Muscle of leg (tissue), 11 donors: Measurements from ENCODE around the gene CCDC154. TPM values are rescaled to one million over a fixed set of nuclear protein-coding genes. Genes with fewer than 3 reads are reported as not detected.

Experiments used
- DNase-seq: peaks from one replicate; pipeline ENCODE4 v3.0.0; 2013
- H3K27ac ChIP-seq: one replicate; pipeline ENCODE4 v1.5.1; 2013; ENCODE audit warnings: mild to moderate bottlenecking, low read length, control low read depth
- H3K27me3 ChIP-seq: one replicate; pipeline ENCODE4 v1.6.1; 2013; ENCODE audit warnings: low read length; ENCODE audit not compliant: control insufficient read depth, insufficient read depth
- H3K36me3 ChIP-seq: one replicate; pipeline ENCODE4 v1.6.1; 2013; ENCODE audit warnings: low read length; ENCODE audit not compliant: control insufficient read depth, insufficient read depth
- H3K4me1 ChIP-seq: one replicate; pipeline ENCODE4 v1.6.1; 2013; ENCODE audit warnings: low read length; ENCODE audit not compliant: control insufficient read depth, insufficient read depth
- H3K4me3 ChIP-seq: one replicate; pipeline ENCODE4 v1.5.1; 2013; ENCODE audit warnings: low read length, control low read depth
- H3K9me3 ChIP-seq: replicated peaks from 2 replicates; pipeline ENCODE4 v1.6.1; 2013; ENCODE audit warnings: low read depth, low read length; ENCODE audit not compliant: control insufficient read depth
- WGBS: methylation state at CpG from one replicate; pipeline ENCODE4 v1.1.5; 2013; ENCODE audit warnings: missing lambda C conversion rate; ENCODE audit not compliant: insufficient coverage; 5-methylcytosine and 5-hydroxymethylcytosine counted together
- polyA plus RNA-seq, 8 donors: library from polyadenylated mRNA; unstranded; fragments of 120-200 nt; gene quantifications; one replicate each; pipeline versions ENCODE4 v1.2.1 to v1.2.3, GENCODE V29; 2013; ENCODE audit warnings: inconsistent platforms in 1 of 8, low replicate concordance in 1 of 8; ENCODE audit not compliant: insufficient read length in 8 of 8, insufficient read depth in 1 of 8
- total RNA-seq: library from RNA; stranded (reverse); fragments of 120-200 nt; gene quantifications from one replicate; pipeline ENCODE4 v1.2.4, GENCODE V29; 2013

Gene CCDC154
- total and polyA plus RNA-seq, 9 donors, result 0.86 to 4.0 (median 2.1) TPM

DNA sequence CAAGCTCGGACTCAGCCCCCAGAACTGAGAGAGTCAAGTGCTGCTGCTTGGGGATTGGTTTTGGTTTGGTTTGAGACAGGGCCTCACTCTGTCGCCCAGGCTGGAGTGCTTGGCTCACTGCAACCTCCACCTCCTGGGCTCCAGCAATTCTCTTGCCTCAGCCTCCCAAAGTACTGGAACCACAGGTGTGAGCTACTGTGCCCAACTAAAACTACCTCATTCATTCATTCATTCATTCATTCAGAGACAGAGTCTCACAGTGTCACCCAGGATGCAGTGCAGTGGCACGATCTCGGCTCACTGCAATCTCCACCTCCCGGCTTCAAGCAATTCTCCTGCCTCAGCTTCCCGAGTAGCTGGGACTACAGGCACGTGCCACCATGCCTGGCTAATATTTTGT is 54.6 kb downstream of the CCDC154 start:
- no peak overlapping the region for H3K4me3 ChIP-seq
- no peak overlapping the region for H3K27ac ChIP-seq
- no peak for DNase-seq
- no peaks in the 10 kb centered on the region for H3K4me1 ChIP-seq
- no peaks in the 10 kb centered on the region for H3K27me3 ChIP-seq
- no peaks in the 10 kb centered on the region for H3K9me3 ChIP-seq
- 97% methylated on average over 5 of the region's 7 CpGs for WGBS
- peaks cover 56% of the 10 kb centered on the region for H3K36me3 ChIP-seq

- Histone ChIP-seq H3K36me3 (peaks cover 48% of the 10 kb centered on the region), H3K27ac (no peak overlapping the region), H3K4me1 (no peaks in the 10 kb centered on the region), H3K9me3 (no peaks in the 10 kb centered on the region), H3K27me3 (no peaks in the 10 kb centered on the region), H3K4me3 (no peak overlapping the region)
- DNase-seq, result no peak
- WGBS, result 91% methylated on average over 14 of the region's 16 CpGs
Observed at GRCh38 chr16:1387331-1387730, 57.0 kb downstream of the CCDC154 start.

GRCh38 chr16:1385232-1385631 is 59.1 kb downstream of the CCDC154 start:
- H3K36me3 ChIP-seq, result peaks cover 48% of the 10 kb centered on the region
- H3K27me3 ChIP-seq, result no peaks in the 10 kb centered on the region
- no peak for DNase-seq
- no peaks in the 10 kb centered on the region for H3K4me1 ChIP-seq
- no peak overlapping the region for H3K4me3 ChIP-seq
- no peaks in the 10 kb centered on the region for H3K9me3 ChIP-seq
- 92% methylated on average over 39 of the region's 39 CpGs for WGBS
- no peak overlapping the region for H3K27ac ChIP-seq

Other genes with a start within 250 kb of the CCDC154 start
- not detected for gene TPSG1, start 219.3 kb downstream of the CCDC154 start, total RNA-seq
- gene TPSG1, start 219.3 kb downstream of the CCDC154 start, polyA plus RNA-seq, result 1 to 10 TPM in 7 of 8 donors, under 1 TPM in 1; 0.98 to 3.7 (median 1.7) TPM
- 0.89 TPM for gene TPSB2, start 214.4 kb downstream of the CCDC154 start, total RNA-seq
- 1 to 10 TPM in 6 of 8 donors, under 1 TPM in 2; 0.71 to 2.8 (median 1.7) TPM for gene TPSB2, start 214.4 kb downstream of the CCDC154 start, polyA plus RNA-seq
- 2.6 TPM for gene TPSAB1, start 203.9 kb downstream of the CCDC154 start, total RNA-seq
- 1 to 10 TPM in 6 of 8 donors, under 1 TPM in 2; 0.53 to 3.8 (median 1.5) TPM for gene TPSAB1, start 203.9 kb downstream of the CCDC154 start, polyA plus RNA-seq
- not detected for gene TPSD1, start 188.5 kb downstream of the CCDC154 start, total RNA-seq
- gene TPSD1, start 188.5 kb downstream of the CCDC154 start, polyA plus RNA-seq, result under 1 TPM in 3 of 8 donors, not detected in 5; 0.14 to 0.34 (median 0.30) TPM
- 30.0 TPM for gene UBE2I, start 134.9 kb downstream of the CCDC154 start, total RNA-seq
- 100 to 1,000 TPM in 6 of 8 donors, 10 to 100 TPM in 2; 89.7 to 114 (median 106) TPM for gene UBE2I, start 134.9 kb downstream of the CCDC154 start, polyA plus RNA-seq
- gene BAIAP3, start 110.9 kb downstream of the CCDC154 start, total RNA-seq, result 0.58 TPM
- gene BAIAP3, start 110.9 kb downstream of the CCDC154 start, polyA plus RNA-seq, result 1 to 10 TPM in 2 of 8 donors, under 1 TPM in 6; 0.40 to 1.3 (median 0.85) TPM
- gene TSR3, start 92.7 kb downstream of the CCDC154 start, total RNA-seq, result 44.9 TPM
- gene TSR3, start 92.7 kb downstream of the CCDC154 start, polyA plus RNA-seq, result 10 to 100 TPM; 40.9 to 62.3 (median 50.2) TPM
- 38.9 TPM for gene GNPTG, start 92.6 kb downstream of the CCDC154 start, total RNA-seq
- gene GNPTG, start 92.6 kb downstream of the CCDC154 start, polyA plus RNA-seq, result 10 to 100 TPM; 37.6 to 46.8 (median 40.5) TPM
- gene UNKL, start 29.9 kb downstream of the CCDC154 start, total RNA-seq, result 6.6 TPM
- gene UNKL, start 29.9 kb downstream of the CCDC154 start, polyA plus RNA-seq, result 10 to 100 TPM in 1 of 8 donors, 1 to 10 TPM in 7; 6.6 to 12.9 (median 8.2) TPM
- gene UQCC4, start 23.8 kb downstream of the CCDC154 start, total RNA-seq, result 16.5 TPM
- 10 to 100 TPM; 11.6 to 13.8 (median 12.7) TPM for gene UQCC4, start 23.8 kb downstream of the CCDC154 start, polyA plus RNA-seq
- gene PERCC1, start 13.5 kb downstream of the CCDC154 start, total RNA-seq, result 0.13 TPM
- gene PERCC1, start 13.5 kb downstream of the CCDC154 start, polyA plus RNA-seq, result under 1 TPM in 7 of 8 donors, not detected in 1; 0.16 to 0.49 (median 0.26) TPM
- gene CLCN7, start 30.5 kb upstream of the CCDC154 start, total RNA-seq, result 18.8 TPM
- 10 to 100 TPM; 25.1 to 43.3 (median 31.7) TPM for gene CLCN7, start 30.5 kb upstream of the CCDC154 start, polyA plus RNA-seq
- gene PTX4, start 44.4 kb upstream of the CCDC154 start, total RNA-seq, result 0.40 TPM
- gene PTX4, start 44.4 kb upstream of the CCDC154 start, polyA plus RNA-seq, result 1 to 10 TPM in 1 of 8 donors, under 1 TPM in 7; 0.34 to 1.1 (median 0.74) TPM
- gene TELO2, start 48.8 kb upstream of the CCDC154 start, total RNA-seq, result 14.5 TPM
- gene TELO2, start 48.8 kb upstream of the CCDC154 start, polyA plus RNA-seq, result 10 to 100 TPM; 26.3 to 40.4 (median 36.8) TPM
- gene TMEM204, start 89.1 kb upstream of the CCDC154 start, total RNA-seq, result 19.4 TPM
- gene TMEM204, start 89.1 kb upstream of the CCDC154 start, polyA plus RNA-seq, result 10 to 100 TPM; 14.6 to 22.2 (median 17.6) TPM
- gene IFT140, start 167.5 kb upstream of the CCDC154 start, total RNA-seq, result 10.6 TPM
- gene IFT140, start 167.5 kb upstream of the CCDC154 start, polyA plus RNA-seq, result 10 to 100 TPM in 6 of 8 donors, 1 to 10 TPM in 2; 8.7 to 14.5 (median 12.3) TPM
- 7.2 TPM for gene CRAMP1, start 167.8 kb upstream of the CCDC154 start, total RNA-seq
- 10 to 100 TPM; 12.3 to 19.1 (median 14.1) TPM for gene CRAMP1, start 167.8 kb upstream of the CCDC154 start, polyA plus RNA-seq
- gene JPT2, start 233.7 kb upstream of the CCDC154 start, total RNA-seq, result 28.2 TPM
- gene JPT2, start 233.7 kb upstream of the CCDC154 start, polyA plus RNA-seq, result 10 to 100 TPM; 33.5 to 52.6 (median 39.7) TPM